Ovary (tissue), 3 donors: ENCODE measurements around the gene TMEM185B.

ENCODE experiments used
- CTCF ChIP-seq, 3 donors: fragments of 450-650 bp in 2 of 3; fragments of 200-600 bp in 1 of 3; IDR thresholded peaks; one replicate each; pipeline versions ENCODE4 v1.5.1 to v1.8.0; 2016 to 2022; ENCODE audit warnings: antibody characterized with exemption in 3 of 3, mild to moderate bottlenecking in 1 of 3
- EP300 ChIP-seq: sonication (generic); formaldehyde crosslinking; IDR thresholded peaks from one replicate; pipeline ENCODE4 v1.6.1; 2017; ENCODE audit warnings: antibody characterized with exemption
- POLR2A ChIP-seq: fragments of 450-650 bp; IDR thresholded peaks from one replicate; pipeline ENCODE4 v1.6.1; 2017; ENCODE audit warnings: antibody characterized with exemption, mild to moderate bottlenecking, moderate library complexity
- donor health status: DM: no; HTN: no; CAD: no.

GRCh38 chr2:120260736-120261135 lies 37.5 kb upstream of the TMEM185B start:
- TF ChIP-seq CTCF (IDR thresholded peaks at IDR 0.05) = no peak
- TF ChIP-seq POLR2A = no peak
- no peak for TF ChIP-seq EP300
